ENCODE measurements around the gene CLPSL2.

- no peak for TF ChIP-seq POLR2AphosphoS5 (IDR thresholded peaks at IDR 0.05; ENCODE audit: borderline replicate concordance, low read depth, low read length)
- TF ChIP-seq EZH2 (IDR thresholded peaks at IDR 0.05): no peak
- TF ChIP-seq FOXP2 (optimal IDR thresholded peaks at IDR 0.05; ENCODE audit: control extremely low read depth, extremely low read length, insufficient read depth): no peak
These were observed 11.1 kb downstream of the CLPSL2 start for GRCh38 chr6:35787266-35788218.

Data from SK-N-MC (cell line).